Measurements from ENCODE around the gene DPCD.

Gene DPCD

DNA sequence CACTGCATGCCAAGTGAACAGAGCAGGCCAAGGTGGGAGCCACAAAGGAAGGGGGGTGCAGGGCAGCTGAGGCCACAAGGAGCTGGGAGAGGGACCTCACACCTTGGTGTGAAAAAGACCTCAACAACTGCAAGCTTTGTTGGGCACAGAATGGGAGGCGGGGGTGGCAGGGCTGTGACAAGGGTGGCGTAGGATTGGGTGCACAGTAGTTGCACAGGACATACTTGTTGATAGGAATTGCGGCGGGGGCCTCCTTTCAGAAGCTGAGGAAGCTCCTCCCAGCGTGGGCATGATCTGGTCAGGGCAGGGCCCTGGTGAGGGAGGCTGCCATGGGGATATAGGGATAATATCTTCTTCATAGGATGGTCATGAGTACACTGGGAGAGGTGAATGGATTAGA is 25.9 kb upstream of the DPCD start:
- Histone ChIP-seq H3K4me1 (ENCODE audit: control insufficient read depth in 2 of 2, insufficient read depth in 1 of 2, low read depth in 1 of 2, low read length in 2 of 2) (peaks cover 0 to 7% of the 10 kb centered on the region in 2 donors), H4K8ac (ENCODE audit: low read depth, low read length) (no peak overlapping the region), H3K9ac (ENCODE audit: low read depth, low read length, poor library complexity) (no peak overlapping the region), H3K27ac (replicated peaks; ENCODE audit: low read length) (no peak overlapping the region), H3K27me3 (ENCODE audit: control insufficient read depth in 3 of 3, insufficient read depth in 3 of 3, low read depth in 1 of 3, low read length in 3 of 3) (peaks cover 0 to 48% (median 12%) of the 10 kb centered on the region in 3 experiments), H3K4me3 (ENCODE audit: low read length in 2 of 2) (no peak overlapping the region), H3K23ac (ENCODE audit: low read depth, low read length, poor library complexity) (no peak overlapping the region), H3K4me2 (ENCODE audit: insufficient read depth, low read length, poor library complexity, severe bottlenecking) (no peak overlapping the region), H3K4ac (ENCODE audit: low read length) (no peak overlapping the region), H2BK5ac (ENCODE audit: low read length) (no peak overlapping the region), H4K91ac (ENCODE audit: low read depth, low read length, poor library complexity) (no peak overlapping the region), H3K14ac (ENCODE audit: low read length) (no peak overlapping the region), H2BK12ac (ENCODE audit: low read length) (no peak overlapping the region), H2AFZ (ENCODE audit: low read length) (no peak overlapping the region), H3K9me3 (replicated peaks in 1 of 2; ENCODE audit: control insufficient read depth in 2 of 2, insufficient read depth in 1 of 2, low read depth in 1 of 2, low read length in 2 of 2) (no peaks in the 10 kb centered on the region), H2AK5ac (ENCODE audit: low read depth, low read length) (peak overlapping the region; percentile 42), H2BK15ac (ENCODE audit: low read length) (no peak overlapping the region), H3K36me3 (replicated peaks in 1 of 2; ENCODE audit: control insufficient read depth in 2 of 2, insufficient read depth in 2 of 2, low read length in 2 of 2) (no peaks in the 10 kb centered on the region), H3K79me1 (ENCODE audit: low read depth, low read length) (no peaks in the 10 kb centered on the region), H2BK120ac (ENCODE audit: low read depth, low read length) (no peak overlapping the region), H3K18ac (ENCODE audit: low read length) (no peak overlapping the region)
- WGBS, 2 donors (ENCODE audit: extremely low coverage in 2 of 2, insufficient read length in 2 of 2, insufficient replicate concordance in 1 of 2): no CpG with 5 or more reads among the region's 5 CpGs
- DNase-seq (ENCODE audit: low spot score): no peak

DNA sequence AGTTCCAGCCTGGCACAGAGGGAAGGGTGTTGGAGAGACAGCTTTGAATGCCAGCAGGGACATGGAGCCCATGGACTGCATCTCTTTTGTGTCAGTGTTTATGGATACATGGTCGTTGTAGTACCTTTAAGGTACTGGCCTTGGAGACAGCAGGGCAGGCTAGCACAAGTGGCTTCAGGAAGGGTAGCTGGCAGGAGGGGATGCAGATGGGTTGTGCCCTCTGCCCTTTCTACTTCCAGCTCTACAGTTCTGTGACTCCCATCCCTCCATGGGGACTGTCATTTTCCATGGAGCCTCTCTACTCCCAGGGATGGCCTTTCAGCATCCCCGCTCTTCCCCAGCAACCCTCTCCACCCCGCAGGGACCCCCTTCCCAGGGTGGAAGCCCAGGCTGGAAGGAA is 25.1 kb upstream of the DPCD start:
- Histone ChIP-seq H3K18ac (ENCODE audit: low read length) (peak overlapping the region; percentile 19), H2BK5ac (ENCODE audit: low read length) (no peak overlapping the region), H2BK15ac (ENCODE audit: low read length) (no peak overlapping the region), H3K27ac (replicated peaks; ENCODE audit: low read length) (no peak overlapping the region), H3K4me1 (ENCODE audit: control insufficient read depth in 2 of 2, insufficient read depth in 1 of 2, low read depth in 1 of 2, low read length in 2 of 2) (peaks cover 0 to 7% of the 10 kb centered on the region in 2 donors), H2BK120ac (ENCODE audit: low read depth, low read length) (no peak overlapping the region), H3K4me3 (ENCODE audit: low read length in 2 of 2) (no peak overlapping the region), H3K27me3 (ENCODE audit: control insufficient read depth in 3 of 3, insufficient read depth in 3 of 3, low read depth in 1 of 3, low read length in 3 of 3) (peaks cover 0 to 56% (median 17%) of the 10 kb centered on the region in 3 experiments), H4K91ac (ENCODE audit: low read depth, low read length, poor library complexity) (no peak overlapping the region), H3K9me3 (replicated peaks in 1 of 2; ENCODE audit: control insufficient read depth in 2 of 2, insufficient read depth in 1 of 2, low read depth in 1 of 2, low read length in 2 of 2) (no peaks in the 10 kb centered on the region), H2BK12ac (ENCODE audit: low read length) (no peak overlapping the region), H3K4ac (ENCODE audit: low read length) (no peak overlapping the region), H3K23ac (ENCODE audit: low read depth, low read length, poor library complexity) (no peak overlapping the region), H3K14ac (ENCODE audit: low read length) (no peak overlapping the region), H3K79me1 (ENCODE audit: low read depth, low read length) (no peaks in the 10 kb centered on the region), H3K9ac (ENCODE audit: low read depth, low read length, poor library complexity) (no peak overlapping the region), H2AK5ac (ENCODE audit: low read depth, low read length) (no peak overlapping the region), H3K4me2 (ENCODE audit: insufficient read depth, low read length, poor library complexity, severe bottlenecking) (no peak overlapping the region), H4K8ac (ENCODE audit: low read depth, low read length) (no peak overlapping the region), H2AFZ (ENCODE audit: low read length) (no peak overlapping the region), H3K36me3 (replicated peaks in 1 of 2; ENCODE audit: control insufficient read depth in 2 of 2, insufficient read depth in 2 of 2, low read length in 2 of 2) (no peaks in the 10 kb centered on the region)
- DNase-seq (ENCODE audit: low spot score): no peak
- no CpG with 5 or more reads among the region's 3 CpGs for WGBS, 2 donors (ENCODE audit: extremely low coverage in 2 of 2, insufficient read length in 2 of 2, insufficient replicate concordance in 1 of 2)

GRCh38 chr10:101563497-101564040 is 24.6 kb upstream of the DPCD start:
- peaks cover 0 to 7% of the 10 kb centered on the region in 2 donors for H3K4me1 ChIP-seq (ENCODE audit: control insufficient read depth in 2 of 2, insufficient read depth in 1 of 2, low read depth in 1 of 2, low read length in 2 of 2)
- no peak overlapping the region for H3K14ac ChIP-seq (ENCODE audit: low read length)
- no peak overlapping the region for H2AFZ ChIP-seq (ENCODE audit: low read length)
- no peak overlapping the region for H2BK12ac ChIP-seq (ENCODE audit: low read length)
- H2BK120ac ChIP-seq (ENCODE audit: low read depth, low read length): peak overlapping the region; percentile 77
- WGBS, 2 donors (ENCODE audit: extremely low coverage in 2 of 2, insufficient read length in 2 of 2, insufficient replicate concordance in 1 of 2): no CpG with 5 or more reads among the region's 11 CpGs
- no peak overlapping the region for H3K27ac ChIP-seq (replicated peaks; ENCODE audit: low read length)
- H2BK5ac ChIP-seq (ENCODE audit: low read length): no peak overlapping the region
- no peak overlapping the region for H4K8ac ChIP-seq (ENCODE audit: low read depth, low read length)
- no peak overlapping the region for H3K23ac ChIP-seq (ENCODE audit: low read depth, low read length, poor library complexity)
- no peaks in the 10 kb centered on the region for H3K9me3 ChIP-seq (replicated peaks in 1 of 2; ENCODE audit: control insufficient read depth in 2 of 2, insufficient read depth in 1 of 2, low read depth in 1 of 2, low read length in 2 of 2)
- no peak overlapping the region for H3K9ac ChIP-seq (ENCODE audit: low read depth, low read length, poor library complexity)
- no peak overlapping the region for H2BK15ac ChIP-seq (ENCODE audit: low read length)
- H3K4me3 ChIP-seq (ENCODE audit: low read length in 2 of 2): no peak overlapping the region
- H3K4ac ChIP-seq (ENCODE audit: low read length): no peak overlapping the region
- peaks cover 0 to 62% (median 21%) of the 10 kb centered on the region in 3 experiments for H3K27me3 ChIP-seq (ENCODE audit: control insufficient read depth in 3 of 3, insufficient read depth in 3 of 3, low read depth in 1 of 3, low read length in 3 of 3)
- H3K36me3 ChIP-seq (replicated peaks in 1 of 2; ENCODE audit: control insufficient read depth in 2 of 2, insufficient read depth in 2 of 2, low read length in 2 of 2): no peaks in the 10 kb centered on the region
- H3K4me2 ChIP-seq (ENCODE audit: insufficient read depth, low read length, poor library complexity, severe bottlenecking): no peak overlapping the region
- H3K18ac ChIP-seq (ENCODE audit: low read length): no peak overlapping the region
- DNase-seq (ENCODE audit: low spot score): no peak
- no peak overlapping the region for H2AK5ac ChIP-seq (ENCODE audit: low read depth, low read length)
- no peaks in the 10 kb centered on the region for H3K79me1 ChIP-seq (ENCODE audit: low read depth, low read length)
- H4K91ac ChIP-seq (ENCODE audit: low read depth, low read length, poor library complexity): no peak overlapping the region

DNA sequence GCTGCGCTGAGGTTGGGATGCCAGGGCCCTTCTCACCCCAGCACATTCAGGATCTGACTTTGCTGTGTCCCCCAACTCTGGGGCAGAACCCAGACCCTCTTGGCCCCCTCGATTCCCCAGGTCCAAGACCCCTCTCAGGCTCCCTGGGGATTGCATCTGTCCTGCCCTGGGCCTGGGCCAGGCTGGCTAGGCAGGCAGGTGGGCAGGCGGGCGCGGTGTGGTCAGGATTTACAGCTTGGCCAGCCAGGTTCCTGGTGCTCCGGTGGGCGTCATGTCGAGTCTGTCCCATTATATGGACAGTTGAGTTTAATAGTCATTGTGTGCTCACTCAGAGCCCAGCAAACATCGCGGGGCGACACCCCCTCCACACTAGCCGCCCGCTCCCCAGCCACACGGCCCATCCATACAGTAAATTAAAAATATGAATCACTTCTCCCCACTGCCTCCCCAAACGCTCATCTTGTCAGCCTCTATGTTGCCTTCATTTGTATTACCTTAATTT is 23.6 kb upstream of the DPCD start:
- Histone ChIP-seq H3K27ac (replicated peaks; ENCODE audit: low read length) (no peak overlapping the region), H2BK120ac (ENCODE audit: low read depth, low read length) (peak overlapping the region; percentile 37), H4K8ac (ENCODE audit: low read depth, low read length) (no peak overlapping the region), H2BK12ac (ENCODE audit: low read length) (no peak overlapping the region), H3K9ac (ENCODE audit: low read depth, low read length, poor library complexity) (no peak overlapping the region), H3K18ac (ENCODE audit: low read length) (no peak overlapping the region), H2AFZ (ENCODE audit: low read length) (no peak overlapping the region), H4K91ac (ENCODE audit: low read depth, low read length, poor library complexity) (no peak overlapping the region), H3K4me1 (ENCODE audit: control insufficient read depth in 2 of 2, insufficient read depth in 1 of 2, low read depth in 1 of 2, low read length in 2 of 2) (peaks cover 0 to 11% of the 10 kb centered on the region in 2 donors), H3K14ac (ENCODE audit: low read length) (peak overlapping the region; percentile 39), H3K4ac (ENCODE audit: low read length) (no peak overlapping the region), H3K27me3 (ENCODE audit: control insufficient read depth in 3 of 3, insufficient read depth in 3 of 3, low read depth in 1 of 3, low read length in 3 of 3) (peaks cover 0 to 71% (median 30%) of the 10 kb centered on the region in 3 experiments), H2BK5ac (ENCODE audit: low read length) (no peak overlapping the region), H2BK15ac (ENCODE audit: low read length) (peak overlapping the region; percentile 73), H3K4me2 (ENCODE audit: insufficient read depth, low read length, poor library complexity, severe bottlenecking) (no peak overlapping the region), H3K36me3 (replicated peaks in 1 of 2; ENCODE audit: control insufficient read depth in 2 of 2, insufficient read depth in 2 of 2, low read length in 2 of 2) (no peaks in the 10 kb centered on the region), H3K23ac (ENCODE audit: low read depth, low read length, poor library complexity) (no peak overlapping the region), H2AK5ac (ENCODE audit: low read depth, low read length) (peak overlapping the region; percentile 81), H3K4me3 (ENCODE audit: low read length in 2 of 2) (no peak overlapping the region), H3K9me3 (replicated peaks in 1 of 2; ENCODE audit: control insufficient read depth in 2 of 2, insufficient read depth in 1 of 2, low read depth in 1 of 2, low read length in 2 of 2) (no peaks in the 10 kb centered on the region), H3K79me1 (ENCODE audit: low read depth, low read length) (no peaks in the 10 kb centered on the region)
- WGBS, 2 donors (ENCODE audit: extremely low coverage in 2 of 2, insufficient read length in 2 of 2, insufficient replicate concordance in 1 of 2): no CpG with 5 or more reads among the region's 15 CpGs
- no peak for DNase-seq (ENCODE audit: low spot score)
